ENCODE data around the gene PLCXD3.

Gene PLCXD3

DNA sequence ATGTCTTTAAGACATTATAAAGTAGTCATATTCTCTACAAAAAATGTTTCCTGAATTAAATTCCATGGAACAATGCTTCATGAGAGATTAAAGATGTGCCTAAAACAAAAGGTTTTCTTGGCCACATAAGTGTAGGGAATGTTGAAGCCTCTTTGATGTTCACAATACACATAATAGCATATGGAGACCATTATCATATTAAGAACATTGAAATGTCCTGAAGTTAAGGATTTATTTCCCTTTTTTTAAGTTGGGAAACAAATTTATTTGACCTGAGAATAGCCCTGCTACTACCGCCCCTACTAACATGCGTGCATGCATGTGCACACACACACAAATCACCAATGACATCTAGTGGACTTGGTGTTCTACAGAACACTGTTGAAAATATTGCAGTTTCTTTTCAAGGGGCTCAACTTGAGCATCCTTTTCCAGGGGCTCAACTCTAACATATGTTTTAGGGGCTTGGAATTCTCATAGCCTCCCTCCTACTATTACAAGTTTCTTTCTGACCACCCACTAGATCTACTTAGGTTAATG lies 172.2 kb downstream of the PLCXD3 start:
- H3K4me1 ChIP-seq (ENCODE audit: insufficient read depth, low read length, poor library complexity, severe bottlenecking) = no peaks in the 10 kb centered on the region
- H3K4me3 ChIP-seq (ENCODE audit: low read length, poor library complexity, severe bottlenecking) = no peak overlapping the region
- H3K4me2 ChIP-seq (ENCODE audit: low read depth, low read length, poor library complexity, severe bottlenecking) = no peak overlapping the region
- no peak for TF ChIP-seq EZH2phosphoT487 (IDR thresholded peaks at IDR 0.05; ENCODE audit: borderline replicate concordance)
- TF ChIP-seq, protein P1, sequence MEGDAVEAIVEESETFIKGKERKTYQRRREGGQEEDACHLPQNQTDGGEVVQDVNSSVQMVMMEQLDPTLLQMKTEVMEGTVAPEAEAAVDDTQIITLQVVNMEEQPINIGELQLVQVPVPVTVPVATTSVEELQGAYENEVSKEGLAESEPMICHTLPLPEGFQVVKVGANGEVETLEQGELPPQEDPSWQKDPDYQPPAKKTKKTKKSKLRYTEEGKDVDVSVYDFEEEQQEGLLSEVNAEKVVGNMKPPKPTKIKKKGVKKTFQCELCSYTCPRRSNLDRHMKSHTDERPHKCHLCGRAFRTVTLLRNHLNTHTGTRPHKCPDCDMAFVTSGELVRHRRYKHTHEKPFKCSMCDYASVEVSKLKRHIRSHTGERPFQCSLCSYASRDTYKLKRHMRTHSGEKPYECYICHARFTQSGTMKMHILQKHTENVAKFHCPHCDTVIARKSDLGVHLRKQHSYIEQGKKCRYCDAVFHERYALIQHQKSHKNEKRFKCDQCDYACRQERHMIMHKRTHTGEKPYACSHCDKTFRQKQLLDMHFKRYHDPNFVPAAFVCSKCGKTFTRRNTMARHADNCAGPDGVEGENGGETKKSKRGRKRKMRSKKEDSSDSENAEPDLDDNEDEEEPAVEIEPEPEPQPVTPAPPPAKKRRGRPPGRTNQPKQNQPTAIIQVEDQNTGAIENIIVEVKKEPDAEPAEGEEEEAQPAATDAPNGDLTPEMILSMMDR (conservative IDR thresholded peaks at IDR 0.05; ENCODE audit: low read length) = no peak
- H3K9ac ChIP-seq (ENCODE audit: low read depth, low read length, poor library complexity, severe bottlenecking) = no peak overlapping the region
- H3K27me3 ChIP-seq (ENCODE audit: insufficient read depth, low read length, poor library complexity, severe bottlenecking) = no peaks in the 10 kb centered on the region
- no peaks in the 10 kb centered on the region for H3K79me2 ChIP-seq (ENCODE audit: insufficient read depth, low read length)
- H3K9me3 ChIP-seq (ENCODE audit: insufficient read depth, low read depth, low read length) = no peaks in the 10 kb centered on the region
- no peaks in the 10 kb centered on the region for H3K36me3 ChIP-seq (ENCODE audit: insufficient read depth, low read length)
- no peaks in the 10 kb centered on the region for H4K20me1 ChIP-seq (ENCODE audit: insufficient read depth, low read length, poor library complexity, severe bottlenecking)
- no peaks in the 10 kb centered on the region for H3F3A ChIP-seq (ENCODE audit: low read depth)
- no peaks in the 10 kb centered on the region for H3K9me2 ChIP-seq (replicated peaks; ENCODE audit: low read depth, low read length)
- H2AFZ ChIP-seq (ENCODE audit: low read length) = no peak overlapping the region

DNA sequence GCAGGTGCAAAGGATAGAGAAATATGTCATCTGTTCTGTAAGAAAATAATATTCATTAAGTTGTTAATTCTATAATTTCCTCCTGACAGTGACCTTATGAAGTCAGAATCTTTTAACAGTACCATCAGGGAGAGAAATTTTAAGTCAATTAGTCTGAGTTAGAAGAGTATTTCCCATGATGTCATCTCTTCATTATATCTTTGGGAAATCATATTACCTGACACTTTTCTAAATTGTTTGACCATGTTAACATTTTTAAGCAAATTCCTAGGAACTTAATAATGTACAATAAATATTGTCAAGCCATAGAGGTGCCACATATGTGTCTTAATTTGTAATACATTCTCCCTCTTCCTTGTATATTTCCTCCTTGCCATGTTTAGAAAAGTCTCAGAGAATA lies 172.7 kb downstream of the PLCXD3 start:
- Histone ChIP-seq H3K9me2 (replicated peaks; ENCODE audit: low read depth, low read length) (no peaks in the 10 kb centered on the region), H3K27me3 (ENCODE audit: insufficient read depth, low read length, poor library complexity, severe bottlenecking) (no peaks in the 10 kb centered on the region), H3K4me2 (ENCODE audit: low read depth, low read length, poor library complexity, severe bottlenecking) (no peak overlapping the region), H3K9me3 (ENCODE audit: insufficient read depth, low read depth, low read length) (no peaks in the 10 kb centered on the region), H3K36me3 (ENCODE audit: insufficient read depth, low read length) (no peaks in the 10 kb centered on the region), H3K4me3 (ENCODE audit: low read length, poor library complexity, severe bottlenecking) (no peak overlapping the region), H2AFZ (ENCODE audit: low read length) (no peak overlapping the region), H4K20me1 (ENCODE audit: insufficient read depth, low read length, poor library complexity, severe bottlenecking) (no peaks in the 10 kb centered on the region), H3F3A (ENCODE audit: low read depth) (no peaks in the 10 kb centered on the region), H3K4me1 (ENCODE audit: insufficient read depth, low read length, poor library complexity, severe bottlenecking) (no peaks in the 10 kb centered on the region), H3K79me2 (ENCODE audit: insufficient read depth, low read length) (no peaks in the 10 kb centered on the region), H3K9ac (ENCODE audit: low read depth, low read length, poor library complexity, severe bottlenecking) (no peak overlapping the region)
- no peak for TF ChIP-seq EZH2phosphoT487 (IDR thresholded peaks at IDR 0.05; ENCODE audit: borderline replicate concordance)
- TF ChIP-seq, protein P1 (conservative IDR thresholded peaks at IDR 0.05; ENCODE audit: low read length) = no peak

DNA sequence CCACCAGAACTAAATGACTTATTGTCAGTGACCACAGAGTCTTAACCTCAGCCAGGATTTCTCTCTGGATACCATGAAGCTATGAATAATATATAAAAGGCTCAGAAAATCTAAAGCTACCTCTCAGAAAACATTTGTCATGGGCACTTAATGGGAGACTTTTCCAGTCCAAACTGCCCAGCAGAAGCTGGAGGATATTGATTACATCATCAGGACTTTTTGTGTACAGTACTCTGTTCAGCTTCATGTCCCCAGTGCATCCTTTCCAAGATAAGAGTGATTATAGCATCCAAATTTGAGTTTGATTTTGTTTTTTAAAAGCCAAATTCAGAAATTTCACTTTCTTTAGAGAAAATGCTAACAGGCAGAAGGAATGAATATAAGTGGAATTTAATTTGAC lies 173.2 kb downstream of the PLCXD3 start:
- Histone ChIP-seq H3K79me2 (ENCODE audit: insufficient read depth, low read length) (no peaks in the 10 kb centered on the region), H3K27me3 (ENCODE audit: insufficient read depth, low read length, poor library complexity, severe bottlenecking) (no peaks in the 10 kb centered on the region), H3K4me1 (ENCODE audit: insufficient read depth, low read length, poor library complexity, severe bottlenecking) (no peaks in the 10 kb centered on the region), H4K20me1 (ENCODE audit: insufficient read depth, low read length, poor library complexity, severe bottlenecking) (no peaks in the 10 kb centered on the region), H3K4me2 (ENCODE audit: low read depth, low read length, poor library complexity, severe bottlenecking) (no peak overlapping the region), H3K4me3 (ENCODE audit: low read length, poor library complexity, severe bottlenecking) (no peak overlapping the region), H3K36me3 (ENCODE audit: insufficient read depth, low read length) (no peaks in the 10 kb centered on the region), H3F3A (ENCODE audit: low read depth) (no peaks in the 10 kb centered on the region), H3K9ac (ENCODE audit: low read depth, low read length, poor library complexity, severe bottlenecking) (no peak overlapping the region), H2AFZ (ENCODE audit: low read length) (no peak overlapping the region), H3K9me3 (ENCODE audit: insufficient read depth, low read depth, low read length) (no peaks in the 10 kb centered on the region), H3K9me2 (replicated peaks; ENCODE audit: low read depth, low read length) (no peaks in the 10 kb centered on the region)
- TF ChIP-seq, protein P1 (conservative IDR thresholded peaks at IDR 0.05; ENCODE audit: low read length) = no peak
- TF ChIP-seq EZH2phosphoT487 (IDR thresholded peaks at IDR 0.05; ENCODE audit: borderline replicate concordance) = no peak
